Osteoblast (primary cell): ENCODE data around the gene TAS1R2. TPM values are rescaled to one million over a fixed set of nuclear protein-coding genes. Genes with fewer than 3 reads are reported as not detected.

ENCODE experiments used
- DNase-seq: peaks from one replicate; pipeline ENCODE4 v3.0.0; 2011; ENCODE audit warnings: low spot score, mixed read lengths; ENCODE audit not compliant: insufficient read length; ENCODE audit errors: missing footprints
- H2AFZ ChIP-seq: 2 replicates; pipeline ENCODE4 v1.6.0; 2011; ENCODE audit warnings: mild to moderate bottlenecking, low read length
- H3K27ac ChIP-seq: 2 replicates; pipeline ENCODE4 v1.5.1; 2011; ENCODE audit warnings: mild to moderate bottlenecking, low read depth, low read length, moderate library complexity
- H3K27me3 ChIP-seq: 2 replicates; pipeline ENCODE4 v1.6.0; 2012; ENCODE audit warnings: mild to moderate bottlenecking, control low read depth, inconsistent platforms, low read length, moderate library complexity; ENCODE audit not compliant: insufficient read depth
- H3K36me3 ChIP-seq: 2 replicates; pipeline ENCODE4 v1.5.1; 2011; ENCODE audit warnings: mild to moderate bottlenecking, low read length, control low read depth, moderate library complexity; ENCODE audit not compliant: insufficient read depth
- H3K4me1 ChIP-seq: 2 replicates; pipeline ENCODE4 v1.5.1; 2011; ENCODE audit warnings: mild to moderate bottlenecking, low read length, control low read depth, moderate library complexity; ENCODE audit not compliant: insufficient read depth
- H3K4me2 ChIP-seq: 2 replicates; pipeline ENCODE4 v1.6.0; 2011; ENCODE audit warnings: mild to moderate bottlenecking, low read length; ENCODE audit not compliant: insufficient read depth
- H3K4me3 ChIP-seq: fragments of 200-600 bp; sonication (generic); 3 replicates; pipeline ENCODE4 v1.5.1; 2012; ENCODE audit warnings: mild to moderate bottlenecking, low read length, inconsistent platforms; ENCODE audit not compliant: insufficient read depth
- H3K79me2 ChIP-seq: 2 replicates; pipeline ENCODE4 v1.6.0; 2012; ENCODE audit warnings: mild to moderate bottlenecking, low read length, control low read depth, inconsistent platforms; ENCODE audit not compliant: insufficient read depth
- H3K9me3 ChIP-seq: 2 replicates; pipeline ENCODE4 v1.5.1; 2011; ENCODE audit warnings: low read depth, low read length, control low read depth
- H4K20me1 ChIP-seq: 2 replicates; pipeline ENCODE4 v1.6.0; 2012; ENCODE audit warnings: mild to moderate bottlenecking, low read length, control low read depth; ENCODE audit not compliant: insufficient read depth
- CTCF ChIP-seq: IDR thresholded peaks from 2 replicates; pipeline ENCODE4 v1.5.1; 2011; ENCODE audit warnings: mild to moderate bottlenecking, low read depth, low read length, moderate library complexity; ENCODE audit errors: extremely low read depth
- total RNA-seq: library from RNA; depleted of rRNA; stranded (reverse); fragments of >200 nt; gene quantifications from 2 replicates; pipeline ENCODE4 v1.2.3, GENCODE V29; 2012

The TAS1R2 gene
- total RNA-seq, 1 donor, result not detected

- Histone ChIP-seq H2AFZ (no peak overlapping the region), H3K4me1 (no peaks in the 10 kb centered on the region), H3K27me3 (peaks cover 12% of the 10 kb centered on the region), H3K79me2 (no peaks in the 10 kb centered on the region), H3K4me2 (no peak overlapping the region), H3K36me3 (no peaks in the 10 kb centered on the region), H3K27ac (no peak overlapping the region), H3K9me3 (no peaks in the 10 kb centered on the region), H3K4me3 (no peak overlapping the region), H4K20me1 (no peaks in the 10 kb centered on the region)
- peak; percentile 79 for DNase-seq
- TF ChIP-seq CTCF, result no peak
Observed at GRCh38 chr1:18869847-18870594, 10.6 kb upstream of the TAS1R2 start.

- H3K4me3 ChIP-seq, result no peak overlapping the region
- no peaks in the 10 kb centered on the region for H3K36me3 ChIP-seq
- no peak overlapping the region for H3K4me2 ChIP-seq
- peaks cover 12% of the 10 kb centered on the region for H3K27me3 ChIP-seq
- no peaks in the 10 kb centered on the region for H3K4me1 ChIP-seq
- H4K20me1 ChIP-seq, result no peaks in the 10 kb centered on the region
- no peaks in the 10 kb centered on the region for H3K79me2 ChIP-seq
- no peaks in the 10 kb centered on the region for H3K9me3 ChIP-seq
- no peak overlapping the region for H2AFZ ChIP-seq
- no peak for TF ChIP-seq CTCF
- H3K27ac ChIP-seq, result no peak overlapping the region
- peak; percentile 79 for DNase-seq
Observed at GRCh38 chr1:18868801-18869424, 9.5 kb upstream of the TAS1R2 start.

- no peak overlapping the region for H2AFZ ChIP-seq
- no peaks in the 10 kb centered on the region for H3K9me3 ChIP-seq
- no peak overlapping the region for H3K4me3 ChIP-seq
- peak; percentile 76 for DNase-seq
- H3K36me3 ChIP-seq, result no peaks in the 10 kb centered on the region
- no peaks in the 10 kb centered on the region for H4K20me1 ChIP-seq
- no peaks in the 10 kb centered on the region for H3K79me2 ChIP-seq
- H3K27ac ChIP-seq, result no peak overlapping the region
- peaks cover 12% of the 10 kb centered on the region for H3K27me3 ChIP-seq
- TF ChIP-seq CTCF, result no peak
- no peak overlapping the region for H3K4me2 ChIP-seq
- no peaks in the 10 kb centered on the region for H3K4me1 ChIP-seq
Observed at GRCh38 chr1:18868354-18868753, 8.9 kb upstream of the TAS1R2 start.

- Histone ChIP-seq H3K4me2 (no peak overlapping the region), H3K27me3 (peaks cover 12% of the 10 kb centered on the region), H4K20me1 (no peaks in the 10 kb centered on the region), H2AFZ (no peak overlapping the region), H3K27ac (no peak overlapping the region), H3K4me1 (no peaks in the 10 kb centered on the region), H3K4me3 (no peak overlapping the region), H3K9me3 (no peaks in the 10 kb centered on the region), H3K36me3 (no peaks in the 10 kb centered on the region), H3K79me2 (no peaks in the 10 kb centered on the region)
- DNase-seq, result peak; percentile 78
- no peak for TF ChIP-seq CTCF
Observed at GRCh38 chr1:18866846-18867245, 7.4 kb upstream of the TAS1R2 start.
